Activated T-helper 1 cell treated with anti-CD3 and anti-CD28 coated beads, Interleukin-12 subunit alpha, Interleukin-12 subunit beta, Interleukin-2, Interleukin-4 antibody, amounts not matched to agents 30 ng/mL and 10 ng/mL and 1 ng/mL, durations not matched to agents 14 hours and 24 hours and 36 hours (primary cell): Measurements from ENCODE around the gene FBXO42. TPM values are rescaled to one million over a fixed set of nuclear protein-coding genes. Genes with fewer than 3 reads are reported as not detected.
"Not testable (repeated sequence)": the region's sequence is repeated elsewhere in the genome, so short reads cannot be mapped to it uniquely, and the experiment has no call there.

Experiments
- DNase-seq: peaks from one replicate; pipeline ENCODE4 v3.0.0; 2021; ENCODE audit warnings: low spot score
- H3K27ac Mint-ChIP-seq: one replicate; pipeline ENCODE4 v1.8.0; 2021; ENCODE audit warnings: mild to moderate bottlenecking, mixed read lengths
- H3K27me3 Mint-ChIP-seq: one replicate; pipeline ENCODE4 v1.8.0; 2022; ENCODE audit warnings: mild to moderate bottlenecking, moderate library complexity, mixed read lengths; ENCODE audit not compliant: insufficient read depth
- H3K36me3 Mint-ChIP-seq: one replicate; pipeline ENCODE4 v1.8.0; 2021; ENCODE audit warnings: low read depth, mixed read lengths
- H3K4me1 Mint-ChIP-seq: one replicate; pipeline ENCODE4 v1.8.0; 2021; ENCODE audit warnings: low read depth, mixed read lengths
- H3K4me3 Mint-ChIP-seq: one replicate; pipeline ENCODE4 v1.8.0; 2021; ENCODE audit warnings: mild to moderate bottlenecking, moderate library complexity, mixed read lengths
- H3K9me3 Mint-ChIP-seq: one replicate; pipeline ENCODE4 v1.8.0; 2021; ENCODE audit warnings: mixed read lengths
- intact Hi-C: fragments of 100-400 bp; cut with micrococcal nuclease; formaldehyde crosslinking; loops from one replicate; pipeline ENCODE4 v1.15.1; 2024
- total RNA-seq: library from RNA; stranded (reverse); gene quantifications from 2 replicates; pipeline ENCODE4 v1.2.3, GENCODE V29; 2022

FBXO42 gene
- total RNA-seq, 1 donor from 2014 or later: 17.1 TPM

DNA sequence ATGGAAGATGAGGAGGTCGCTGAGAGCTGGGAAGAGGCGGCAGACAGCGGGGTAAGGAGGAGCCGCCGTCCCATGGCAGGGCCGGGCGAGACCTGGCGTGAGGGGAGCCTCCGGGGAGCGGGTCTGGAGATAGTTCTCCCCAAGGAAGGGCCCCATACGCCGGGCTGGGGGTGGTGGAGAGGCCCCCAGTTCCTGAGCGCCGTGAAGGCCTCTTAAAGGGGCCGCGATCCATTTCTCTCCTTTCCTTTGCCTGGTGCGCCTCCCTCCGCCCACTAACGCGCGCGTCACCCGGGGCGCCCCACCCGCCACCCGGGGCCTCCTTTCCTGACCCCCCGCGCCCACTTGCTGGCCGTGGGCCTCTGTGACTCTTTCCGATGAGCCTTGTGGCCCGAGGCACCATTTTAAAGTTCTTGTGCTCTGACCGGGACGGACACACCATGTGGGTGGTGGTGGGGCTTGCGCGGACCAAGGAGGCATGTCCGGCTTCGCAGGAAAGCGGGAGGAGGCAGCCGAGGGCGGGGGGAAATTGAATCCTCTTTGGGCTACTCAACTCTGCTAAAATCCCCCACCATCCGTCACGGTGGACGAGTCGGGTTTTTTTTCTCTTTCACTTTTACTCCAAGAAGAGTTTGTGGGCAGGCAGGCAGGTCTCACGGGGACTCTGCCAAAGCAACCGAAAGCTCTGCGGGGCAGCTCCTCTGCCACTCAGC is 15.1 kb upstream of the FBXO42 start:
- Mint-ChIP-seq H3K4me3 (peak overlapping the region; percentile 96), H3K36me3 (peaks cover 11% of the 10 kb centered on the region), H3K4me1 (peaks cover 44% of the 10 kb centered on the region), H3K27ac (peak overlapping the region; percentile 99), H3K9me3 (no peaks in the 10 kb centered on the region), H3K27me3 (peaks cover 3% of the 10 kb centered on the region)
- intact Hi-C loops: loop anchor here (1.0 to 5.0 kb wide), 13 partner anchors 15 to 843 kb away; partner anchors contain the start of genes CASP9, CPLANE2, DDI2 and FBXO42
- DNase-seq: peak; percentile 83

DNA sequence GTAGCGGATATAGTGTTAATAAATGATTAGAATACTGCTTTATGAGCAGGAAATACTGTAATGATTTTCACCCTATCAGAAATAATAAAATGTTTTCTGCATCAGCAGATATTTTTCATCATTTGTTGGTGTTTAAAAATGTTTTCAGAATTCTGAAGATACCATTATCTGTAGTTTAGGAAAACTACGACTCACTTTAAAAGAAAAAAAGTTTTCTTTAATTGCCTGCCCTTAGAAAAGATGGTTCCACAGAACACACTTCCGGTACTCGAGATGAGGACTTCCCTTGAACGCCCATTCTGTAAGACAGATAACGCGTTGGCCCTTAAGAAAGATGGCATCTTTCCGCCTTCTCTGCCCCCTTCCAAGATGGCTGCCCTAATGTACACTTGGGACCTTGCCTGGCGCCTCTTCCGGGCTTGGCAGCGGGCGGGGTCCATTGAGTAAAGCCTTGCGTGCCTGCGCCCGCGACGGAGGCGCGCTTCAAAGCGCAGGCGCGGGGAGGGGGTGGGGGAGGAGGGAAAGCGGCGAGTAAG is 14.5 kb upstream of the FBXO42 start, which contains the start of gene SZRD1:
TSS of gene SZRD1 (plus strand) at position 521 of the 536 bp plus-strand sequence. CDS start 16 bp downstream, outside the sequence.
- peaks cover 7% of the 10 kb centered on the region for H3K36me3 Mint-ChIP-seq
- H3K27ac Mint-ChIP-seq: peak within 1 kb of the TSS; percentile 99
- peaks cover 38% of the 10 kb centered on the region for H3K4me1 Mint-ChIP-seq
- DNase-seq: peak; percentile 94
- intact Hi-C loops: loop anchor here (1.0 to 5.0 kb wide), 13 partner anchors 14 to 842 kb away; partner anchors contain the start of genes CASP9, CPLANE2, DDI2 and FBXO42
- no peaks in the 10 kb centered on the region for H3K9me3 Mint-ChIP-seq
- peak within 1 kb of the TSS; percentile 96 for H3K4me3 Mint-ChIP-seq
- H3K27me3 Mint-ChIP-seq: peaks cover 3% of the 10 kb centered on the region

DNA sequence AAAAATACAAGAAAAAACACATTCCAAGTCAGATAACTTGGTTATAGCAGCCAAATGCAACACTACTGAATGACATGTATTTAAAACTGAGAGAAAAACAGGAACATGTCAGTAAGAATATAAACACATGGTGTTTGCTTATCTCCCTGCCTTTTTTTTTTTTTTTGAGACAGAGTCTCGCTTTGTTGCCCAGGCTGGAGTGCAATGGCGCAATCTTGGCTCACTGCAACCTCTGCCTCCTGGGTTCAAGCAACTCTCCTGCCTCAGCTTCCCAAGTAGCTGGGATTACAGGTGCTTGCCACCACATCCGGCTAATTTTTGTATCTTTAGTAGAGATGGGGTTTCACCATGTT is 12.8 kb upstream of the FBXO42 start:
- H3K27me3 Mint-ChIP-seq, H3K9me3 Mint-ChIP-seq, H3K27ac Mint-ChIP-seq, H3K36me3 Mint-ChIP-seq, DNase-seq, H3K4me3 Mint-ChIP-seq: not testable (repeated sequence)
- intact Hi-C loops: loop anchor here (5.0 kb wide), 3 partner anchors 132 to 687 kb away; partner anchors contain the start of genes RNU1-1 and SDHB
- peaks cover 28% of the 10 kb centered on the region for H3K4me1 Mint-ChIP-seq

GRCh38 chr1:16356867-16357266 is 4.6 kb upstream of the FBXO42 start:
- H3K4me3 Mint-ChIP-seq: no peak overlapping the region
- H3K27ac Mint-ChIP-seq: no peak overlapping the region
- peaks cover 2% of the 10 kb centered on the region for H3K27me3 Mint-ChIP-seq
- H3K36me3 Mint-ChIP-seq: no peaks in the 10 kb centered on the region
- no peaks in the 10 kb centered on the region for H3K9me3 Mint-ChIP-seq
- intact Hi-C loops: no loop called here
- DNase-seq: no peak
- H3K4me1 Mint-ChIP-seq: peaks cover 12% of the 10 kb centered on the region

DNA sequence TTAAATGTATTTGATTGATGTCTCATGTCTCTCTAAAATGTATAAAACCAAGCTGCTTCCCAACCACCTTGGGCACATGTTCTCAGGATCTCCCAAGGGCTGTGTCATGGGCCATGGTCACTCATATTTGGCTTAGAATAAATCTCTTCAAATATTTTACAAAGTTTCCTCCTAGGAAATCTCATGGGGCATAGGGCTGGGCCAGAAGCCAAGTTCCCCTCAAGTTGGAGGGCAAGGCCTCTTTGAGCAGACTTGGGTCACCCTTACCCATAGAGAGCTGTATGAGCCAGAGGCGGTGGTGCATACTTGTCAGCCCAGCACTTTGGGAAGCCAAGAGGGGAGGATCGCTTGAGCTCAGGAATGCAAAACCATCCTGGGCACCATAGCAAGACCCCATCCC is 2.3 kb upstream of the FBXO42 start:
- H3K27ac Mint-ChIP-seq: no peak overlapping the region
- H3K36me3 Mint-ChIP-seq: peaks cover 5% of the 10 kb centered on the region
- H3K27me3 Mint-ChIP-seq: no peaks in the 10 kb centered on the region
- H3K4me1 Mint-ChIP-seq: peaks cover 29% of the 10 kb centered on the region
- intact Hi-C loops: loop anchor here (5.0 kb wide), 2 partner anchors 117 to 522 kb away; partner anchors contain the start of gene CPLANE2
- H3K4me3 Mint-ChIP-seq: no peak overlapping the region
- DNase-seq: no peak
- H3K9me3 Mint-ChIP-seq: no peaks in the 10 kb centered on the region

DNA sequence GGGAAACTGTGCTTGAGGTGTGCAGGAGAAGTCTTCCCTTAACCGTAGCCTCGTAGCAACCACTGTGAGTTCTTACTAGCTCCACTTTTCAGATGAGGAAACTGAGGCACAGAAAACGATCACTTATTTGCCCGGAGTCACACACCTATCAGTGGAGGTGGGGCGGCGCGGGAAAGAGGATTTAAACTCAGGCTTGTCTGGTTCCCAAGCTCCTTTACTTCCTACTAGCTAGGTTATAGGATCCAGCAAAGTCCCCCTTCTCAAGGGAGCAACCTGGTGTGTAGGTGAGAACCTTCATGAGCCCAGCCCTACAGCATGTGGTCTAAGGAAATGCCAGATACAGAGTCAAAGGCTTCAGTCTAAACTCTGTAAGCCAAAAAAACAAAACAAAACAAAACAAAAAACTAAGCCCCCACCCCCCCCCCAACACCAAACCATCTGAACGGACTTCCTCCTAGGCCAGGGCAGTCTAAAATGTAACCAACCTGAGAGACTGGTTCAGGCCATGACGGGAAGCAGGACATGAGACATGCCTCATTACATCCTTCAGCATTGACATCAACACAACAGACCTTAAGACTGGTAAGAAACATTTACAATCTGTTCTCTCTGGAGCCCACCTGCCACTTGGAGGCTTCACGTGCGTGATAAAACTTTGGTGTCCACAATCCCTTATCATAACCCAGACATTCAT is 709 bp upstream of the FBXO42 start:
- DNase-seq: no peak
- no peaks in the 10 kb centered on the region for H3K27me3 Mint-ChIP-seq
- H3K27ac Mint-ChIP-seq: peak overlapping the region; percentile 88
- H3K9me3 Mint-ChIP-seq: no peaks in the 10 kb centered on the region
- H3K36me3 Mint-ChIP-seq: peaks cover 5% of the 10 kb centered on the region
- peak overlapping the region; percentile 97 for H3K4me3 Mint-ChIP-seq
- peaks cover 29% of the 10 kb centered on the region for H3K4me1 Mint-ChIP-seq
- intact Hi-C loops: loop anchor here (1.0 to 5.0 kb wide), 6 partner anchors 14 to 826 kb away; partner anchors contain the start of genes CPLANE2, DNAJC16 and SZRD1

DNA sequence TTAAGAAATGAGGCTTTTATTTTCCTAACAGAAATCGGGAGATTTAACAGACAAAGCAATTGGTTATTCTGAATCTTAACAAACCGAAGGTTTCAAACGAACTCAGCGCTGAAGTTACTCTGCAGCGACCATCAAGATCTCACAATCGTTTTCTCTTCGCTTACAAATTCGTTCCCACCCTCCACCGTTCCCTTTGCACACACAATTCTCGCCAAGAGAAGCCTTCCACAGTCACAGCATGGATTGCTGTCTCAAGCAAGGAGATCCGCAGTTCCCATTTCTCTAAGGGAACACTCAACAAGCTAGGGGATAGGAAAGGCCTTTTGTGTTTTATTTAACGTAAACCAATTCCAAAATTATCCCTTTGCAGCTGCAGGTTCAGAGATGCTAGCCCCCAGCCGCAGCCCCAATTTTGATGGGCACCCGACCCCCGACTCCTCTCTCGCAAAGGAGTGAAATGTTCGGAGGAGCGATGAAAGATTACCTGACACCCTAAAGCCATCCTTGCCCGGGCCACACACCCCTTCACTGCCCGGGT is 755 bp downstream of the FBXO42 start:
- Mint-ChIP-seq H3K27me3 (no peaks in the 10 kb centered on the region), H3K4me3 (peak overlapping the region; percentile 97), H3K4me1 (peaks cover 29% of the 10 kb centered on the region), H3K36me3 (peaks cover 5% of the 10 kb centered on the region), H3K27ac (peak overlapping the region; percentile 85), H3K9me3 (no peaks in the 10 kb centered on the region)
- intact Hi-C loops: loop anchor here (5.0 kb wide), 2 partner anchors 114 to 519 kb away; partner anchors contain the start of gene CPLANE2
- no peak for DNase-seq

DNA sequence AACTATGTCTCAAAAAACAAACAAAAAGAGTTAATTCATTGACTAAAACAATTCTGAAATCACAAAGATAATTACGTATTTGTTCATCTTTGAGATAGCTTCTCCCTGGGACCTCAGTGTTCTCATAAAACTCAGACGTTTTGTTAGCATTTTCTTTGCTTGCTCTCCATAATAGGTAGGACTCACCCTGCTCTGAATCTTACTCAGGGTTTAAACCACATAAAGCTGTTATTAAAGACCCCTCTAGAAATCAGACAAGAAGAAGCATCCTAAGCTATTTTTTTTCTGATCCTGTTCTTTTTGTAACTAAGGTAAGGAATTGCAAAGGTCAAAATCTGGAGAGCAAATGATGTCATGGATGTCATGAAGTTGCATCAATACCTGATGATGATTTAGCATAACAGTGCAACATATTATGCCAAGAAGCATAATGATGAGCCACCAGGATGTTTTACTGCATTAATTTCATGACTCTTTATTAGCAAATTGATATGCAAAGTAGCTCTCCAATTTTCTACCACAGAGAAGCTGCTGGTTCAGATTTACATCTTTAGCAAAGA is 2.4 kb downstream of the FBXO42 start:
- Mint-ChIP-seq H3K27ac (no peak overlapping the region), H3K36me3 (peaks cover 7% of the 10 kb centered on the region), H3K4me1 (peaks cover 29% of the 10 kb centered on the region), H3K27me3 (no peaks in the 10 kb centered on the region), H3K4me3 (peak overlapping the region; percentile 30), H3K9me3 (no peaks in the 10 kb centered on the region)
- intact Hi-C loops: loop anchor here (5.0 kb wide), 2 partner anchors 113 to 518 kb away; partner anchors contain the start of gene CPLANE2
- no peak for DNase-seq

DNA sequence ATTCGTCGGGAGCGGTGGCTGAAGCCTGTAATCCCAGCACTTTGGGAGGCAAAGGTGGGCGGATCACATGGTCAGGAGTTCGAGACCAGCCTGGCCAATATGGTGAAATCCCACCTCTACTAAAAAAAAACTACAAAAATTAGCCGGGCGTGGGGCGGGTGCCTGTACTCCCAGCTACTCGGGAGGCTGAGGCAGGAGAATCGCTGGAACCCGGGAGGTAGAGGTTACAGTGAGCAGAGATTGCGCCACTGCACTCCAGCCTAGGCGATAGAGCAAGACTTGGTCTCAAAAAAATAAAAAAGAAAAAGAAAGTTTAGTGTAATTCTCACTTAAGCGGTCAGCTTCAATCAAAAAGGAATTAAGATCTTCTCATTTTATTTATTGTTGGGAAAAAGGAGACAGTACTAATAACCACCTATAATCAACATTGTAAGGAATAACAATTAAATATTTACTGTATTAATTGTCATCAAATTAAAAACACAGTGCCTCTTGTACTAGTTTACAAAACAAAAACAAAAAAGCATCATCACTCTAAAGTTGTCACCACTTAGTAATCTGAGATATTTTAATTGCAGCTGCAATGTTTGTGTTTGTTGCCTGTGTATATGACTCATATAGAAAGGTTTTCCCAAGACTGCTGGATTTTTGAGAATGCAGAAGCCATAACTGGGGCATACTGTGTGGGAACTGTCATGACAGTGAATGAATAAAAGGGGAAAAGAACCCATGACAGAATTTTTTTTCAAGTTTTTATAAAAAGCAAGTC is 3.7 kb downstream of the FBXO42 start:
- no peak overlapping the region for H3K27ac Mint-ChIP-seq
- peaks cover 7% of the 10 kb centered on the region for H3K36me3 Mint-ChIP-seq

DNA sequence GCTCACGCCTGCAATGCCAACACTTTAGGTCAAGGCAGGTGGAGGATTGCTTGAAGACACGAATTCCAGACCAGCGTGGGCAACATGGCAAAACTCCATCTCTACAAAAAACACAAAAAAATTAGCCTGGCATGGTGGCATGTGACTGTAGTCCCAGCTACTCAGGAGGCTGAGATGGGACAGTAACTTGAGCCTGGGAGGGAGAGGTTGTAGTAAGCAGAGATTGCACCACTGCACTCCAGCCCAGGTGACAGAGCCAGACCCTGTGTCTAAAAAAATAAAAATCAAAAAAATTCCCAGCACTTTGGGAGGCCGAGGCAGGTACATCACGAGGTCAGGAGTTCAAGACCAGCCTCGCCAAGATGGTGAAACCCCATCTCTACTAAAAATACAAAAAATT is 9.0 kb downstream of the FBXO42 start:
- H3K36me3 Mint-ChIP-seq, intact Hi-C loops, H3K4me3 Mint-ChIP-seq, H3K27ac Mint-ChIP-seq, H3K4me1 Mint-ChIP-seq, H3K9me3 Mint-ChIP-seq, DNase-seq, H3K27me3 Mint-ChIP-seq: not testable (repeated sequence)

More for the DNA sequence above, 3.7 kb downstream of the FBXO42 start:
- Mint-ChIP-seq H3K4me1 (peaks cover 29% of the 10 kb centered on the region), H3K4me3 (no peak overlapping the region), H3K9me3 (no peaks in the 10 kb centered on the region), H3K27me3 (no peaks in the 10 kb centered on the region)
- intact Hi-C loops: no loop called here
- no peak for DNase-seq

DNA sequence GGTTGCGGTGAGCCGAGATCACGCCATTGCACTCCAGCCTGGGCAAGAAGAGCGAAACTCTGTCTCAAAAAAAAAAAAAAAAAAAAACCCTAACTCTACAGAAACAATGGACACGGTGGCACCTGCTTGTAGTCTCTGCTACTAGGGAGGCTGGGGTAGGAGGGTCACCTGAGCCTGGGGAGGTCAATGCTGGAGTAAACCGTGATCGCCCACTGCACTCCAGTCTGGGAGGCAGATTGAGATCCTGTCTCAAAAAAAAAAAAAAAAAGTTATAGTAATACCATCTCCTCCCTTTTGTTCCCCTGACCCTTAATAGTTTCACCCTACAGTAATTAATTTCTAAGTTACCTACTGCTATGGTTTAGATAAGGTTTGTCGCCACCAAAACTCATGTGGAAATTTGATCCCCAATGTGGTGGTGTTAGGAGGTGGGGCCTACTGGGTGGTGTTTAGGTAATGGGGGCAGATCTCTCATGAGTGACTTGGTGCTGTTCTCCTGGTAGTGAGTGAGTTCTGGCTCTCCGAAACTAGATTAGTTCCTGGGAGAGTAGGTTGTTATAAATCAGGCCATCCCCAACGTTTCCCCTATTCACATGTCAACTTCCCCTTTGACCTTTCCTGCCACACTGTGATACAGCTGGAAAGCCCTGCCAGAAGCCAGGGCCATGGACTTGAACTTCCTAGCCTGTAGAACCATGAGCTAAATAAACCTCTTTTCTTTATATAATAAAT is 9.8 kb downstream of the FBXO42 start:
- intact Hi-C loops: no loop called here
- Mint-ChIP-seq H3K27ac (no peak overlapping the region), H3K27me3 (no peaks in the 10 kb centered on the region), H3K36me3 (peaks cover 4% of the 10 kb centered on the region), H3K4me1 (no peaks in the 10 kb centered on the region), H3K9me3 (no peaks in the 10 kb centered on the region), H3K4me3 (no peak overlapping the region)
- no peak for DNase-seq
